ENCODE measurements around the gene TBC1D2.

DNA sequence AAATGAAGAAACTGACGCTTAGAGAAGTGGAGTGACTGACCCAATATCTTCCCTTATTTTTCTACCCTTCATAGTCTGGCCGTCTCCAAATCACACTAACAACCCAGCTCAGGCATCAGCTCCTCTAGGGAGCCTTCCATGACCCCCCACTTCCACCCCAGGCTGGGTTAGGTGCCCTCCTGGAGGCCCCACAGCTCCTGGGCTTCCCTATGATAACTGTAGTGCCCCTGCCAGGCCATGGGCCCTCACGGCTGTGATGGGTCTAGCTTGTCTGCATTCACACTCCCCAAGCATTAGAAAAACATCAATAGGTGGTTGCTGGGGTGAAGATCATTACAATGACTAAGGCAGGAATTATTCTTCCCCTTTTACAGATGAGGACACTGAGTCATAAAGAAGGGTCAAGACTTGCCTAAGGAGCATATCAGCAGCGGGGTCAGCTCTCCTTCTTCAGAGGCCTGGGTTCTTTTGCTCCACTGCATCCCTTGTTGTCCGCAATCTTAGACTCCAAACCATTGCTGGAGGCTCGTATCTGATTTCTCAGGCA is 70.4 kb downstream of the TBC1D2 start:
- TF ChIP-seq CTCF (IDR thresholded peaks at IDR 0.05; ENCODE audit: low read depth, low read length): no peak
- TF ChIP-seq POLR2A (IDR thresholded peaks at IDR 0.05; ENCODE audit: extremely low read depth, insufficient read length): no peak

All from NB4 (cell line).